SK-N-MC (cell line): ENCODE results near the gene ASB10.

Source experiments
- DNase-seq: peaks from one replicate; pipeline ENCODE4 v3.0.0-alpha.2; 2011; ENCODE audit warnings: low read depth, low spot score
- H3K27ac ChIP-seq: fragments of 200-600 bp; sonication (generic); 2 replicates; pipeline ENCODE4 v1.5.1; 2016; ENCODE audit warnings: mixed run types
- H3K36me3 ChIP-seq: fragments of 200-600 bp; sonication (generic); 2 replicates; pipeline ENCODE4 v1.6.1; 2017; ENCODE audit warnings: antibody characterized with exemption, low read length, mixed read lengths; ENCODE audit not compliant: insufficient read depth
- H3K4me3 ChIP-seq: fragments of 200-600 bp; sonication (generic); 2 replicates; pipeline ENCODE4 v1.5.1; 2016
- H3K9ac ChIP-seq: fragments of 200-600 bp; sonication (generic); 2 replicates; pipeline ENCODE4 v1.8.0; 2017; ENCODE audit warnings: mixed run types, mixed read lengths; ENCODE audit not compliant: insufficient read length
- H3K9me3 ChIP-seq: fragments of 200-600 bp; sonication (generic); 2 replicates; pipeline ENCODE4 v1.6.1; 2017; ENCODE audit warnings: low read depth, mild to moderate bottlenecking, antibody characterized with exemption, low read length, moderate library complexity, mixed read lengths
- EZH2 ChIP-seq: fragments of 200-600 bp; sonication (generic); IDR thresholded peaks from one replicate; pipeline ENCODE4 v1.6.1; 2017; ENCODE audit warnings: antibody characterized with exemption
- FOXP2 ChIP-seq: optimal IDR thresholded peaks from 2 replicates; pipeline ENCODE3; 2011; ENCODE audit warnings: mild to moderate bottlenecking, moderate library complexity; ENCODE audit not compliant: insufficient read depth; ENCODE audit errors: extremely low read length, control extremely low read depth
- POLR2AphosphoS5 ChIP-seq: IDR thresholded peaks from 2 replicates; pipeline ENCODE4 v1.6.1; 2012; ENCODE audit warnings: mild to moderate bottlenecking, low read depth, low read length, borderline replicate concordance

ASB10 gene

GRCh38 chr7:151128144-151128543 is 58.9 kb downstream of the ASB10 start:
- no peak for DNase-seq
- Histone ChIP-seq H3K36me3 (peaks cover 28% of the 10 kb centered on the region; the same call in 1 of the 2 replicates), H3K9me3 (no peaks in the 10 kb centered on the region), H3K4me3 (no peak overlapping the region), H3K27ac (no peak overlapping the region), H3K9ac (no peak overlapping the region)
- TF ChIP-seq POLR2AphosphoS5 (no peak), FOXP2 (no peak), EZH2 (no peak)

GRCh38 chr7:151126491-151127137 is 60.4 kb downstream of the ASB10 start:
- Histone ChIP-seq H3K27ac (no peak overlapping the region), H3K9ac (no peak overlapping the region), H3K4me3 (no peak overlapping the region), H3K9me3 (no peaks in the 10 kb centered on the region), H3K36me3 (peaks cover 29% of the 10 kb centered on the region; the same call in 1 of the 2 replicates)
- no peak for TF ChIP-seq POLR2AphosphoS5
- TF ChIP-seq FOXP2, result no peak
- TF ChIP-seq EZH2, result no peak
- DNase-seq, result no peak

GRCh38 chr7:151125846-151126481 is 61.1 kb downstream of the ASB10 start:
- Histone ChIP-seq H3K4me3 (no peak overlapping the region), H3K36me3 (peaks cover 29% of the 10 kb centered on the region; the same call in 1 of the 2 replicates), H3K9me3 (no peaks in the 10 kb centered on the region), H3K9ac (no peak overlapping the region), H3K27ac (no peak overlapping the region)
- TF ChIP-seq EZH2 (no peak), POLR2AphosphoS5 (no peak), FOXP2 (no peak)
- DNase-seq, result no peak
